Esophagus muscularis mucosa (tissue), 3 donors: ENCODE measurements around the gene TIGAR.
A peak's percentile ranks its signal among the peaks of the same experiment; 100 is the strongest.

Experiments
- POLR2A ChIP-seq: fragments of 450-650 bp; IDR thresholded peaks from one replicate; pipeline ENCODE4 v1.6.1; 2017; ENCODE audit warnings: antibody characterized with exemption, moderate library complexity, mild to moderate bottlenecking, low read depth
- POLR2AphosphoS5 ChIP-seq, 2 donors: sonication (generic); formaldehyde crosslinking; IDR thresholded peaks; one replicate each; pipeline ENCODE4 v1.6.1; 2017; ENCODE audit warnings: antibody characterized with exemption in 2 of 2
- TF ChIP-seq, protein P1 (sequence below), 3 experiments: fragments of 200-600 bp in 2 of 3; fragments of 450-650 bp in 1 of 3; sonication (generic) in 2 of 3; IDR thresholded peaks; one replicate each; pipeline ENCODE4 v1.5.1; 2017 to 2019; ENCODE audit warnings: antibody characterized with exemption in 3 of 3, mild to moderate bottlenecking in 2 of 3, moderate library complexity in 1 of 3

DNA sequence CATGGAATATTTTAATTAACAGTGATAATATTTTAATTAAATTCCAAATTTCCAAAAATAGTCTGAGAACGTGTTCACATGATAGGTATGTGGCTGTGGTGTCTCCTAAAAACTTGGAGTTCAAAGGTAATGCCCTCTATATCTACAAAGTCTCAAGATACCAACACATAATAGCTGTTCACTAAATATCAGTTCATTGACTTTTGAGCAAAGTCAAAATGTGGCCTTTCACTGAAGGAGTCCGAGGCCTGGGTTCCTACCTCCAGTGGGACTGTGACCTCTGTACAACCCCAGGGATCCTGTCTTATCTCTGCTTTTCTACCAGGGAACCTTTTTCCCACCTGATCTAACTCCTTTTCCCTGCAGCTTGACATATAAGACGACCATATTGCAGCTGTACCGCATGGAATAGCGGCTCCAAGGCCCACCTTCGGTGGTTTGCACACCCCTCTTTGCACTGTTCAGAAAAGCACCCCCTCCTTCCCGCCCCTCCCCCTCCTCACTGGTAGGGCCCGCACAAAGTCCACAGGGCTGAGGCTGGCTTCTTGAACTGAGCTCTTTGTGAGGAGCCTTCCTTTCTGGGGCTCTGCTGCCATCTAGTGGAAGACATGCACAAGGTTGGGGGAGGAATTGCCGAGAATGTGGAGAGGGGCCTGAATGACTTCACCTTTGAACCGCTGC lies 44.3 kb upstream of the TIGAR start:
- TF ChIP-seq, protein P1, sequence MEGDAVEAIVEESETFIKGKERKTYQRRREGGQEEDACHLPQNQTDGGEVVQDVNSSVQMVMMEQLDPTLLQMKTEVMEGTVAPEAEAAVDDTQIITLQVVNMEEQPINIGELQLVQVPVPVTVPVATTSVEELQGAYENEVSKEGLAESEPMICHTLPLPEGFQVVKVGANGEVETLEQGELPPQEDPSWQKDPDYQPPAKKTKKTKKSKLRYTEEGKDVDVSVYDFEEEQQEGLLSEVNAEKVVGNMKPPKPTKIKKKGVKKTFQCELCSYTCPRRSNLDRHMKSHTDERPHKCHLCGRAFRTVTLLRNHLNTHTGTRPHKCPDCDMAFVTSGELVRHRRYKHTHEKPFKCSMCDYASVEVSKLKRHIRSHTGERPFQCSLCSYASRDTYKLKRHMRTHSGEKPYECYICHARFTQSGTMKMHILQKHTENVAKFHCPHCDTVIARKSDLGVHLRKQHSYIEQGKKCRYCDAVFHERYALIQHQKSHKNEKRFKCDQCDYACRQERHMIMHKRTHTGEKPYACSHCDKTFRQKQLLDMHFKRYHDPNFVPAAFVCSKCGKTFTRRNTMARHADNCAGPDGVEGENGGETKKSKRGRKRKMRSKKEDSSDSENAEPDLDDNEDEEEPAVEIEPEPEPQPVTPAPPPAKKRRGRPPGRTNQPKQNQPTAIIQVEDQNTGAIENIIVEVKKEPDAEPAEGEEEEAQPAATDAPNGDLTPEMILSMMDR (IDR thresholded peaks at IDR 0.05) = peak; percentile 94 to 96 (median 94)
- TF ChIP-seq POLR2A (no peak), POLR2AphosphoS5 (IDR thresholded peaks at IDR 0.05) (peak; percentile 60 to 76)
